Measurements from ENCODE around the gene CMTM6. TPM values are rescaled to one million over a fixed set of nuclear protein-coding genes. Genes with fewer than 3 reads are reported as not detected.

The CMTM6 gene
- total and polyA plus RNA-seq, 5 donors from 2014 or later: 46.1 to 102 (median 74.1) TPM

DNA sequence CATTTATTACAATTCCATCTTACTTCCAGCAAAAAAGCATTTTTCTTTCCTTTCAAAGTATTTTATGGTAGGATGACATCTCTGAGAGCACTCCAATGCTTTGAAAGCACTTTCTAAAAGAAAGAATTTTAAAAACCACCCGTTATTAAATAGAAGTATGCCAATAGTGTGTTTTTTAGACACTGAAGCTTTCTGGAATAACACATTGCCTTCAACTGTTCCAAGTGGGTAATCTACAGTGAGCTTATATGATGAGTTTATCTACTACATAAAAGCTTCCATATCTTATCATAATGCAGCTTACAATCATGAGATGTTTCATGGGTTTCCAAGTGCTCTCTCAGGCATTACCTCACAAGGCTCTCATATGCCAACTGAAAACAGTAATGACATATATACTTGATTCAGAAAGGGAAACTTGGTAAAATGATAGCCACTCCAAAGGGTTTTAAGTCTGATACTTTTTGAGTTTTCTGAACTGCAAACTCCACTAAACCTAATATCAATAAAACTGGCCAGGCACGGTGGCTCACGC, 14.1 kb downstream of the CMTM6 start:
- no peaks in the 10 kb centered on the region for H3K27me3 Mint-ChIP-seq
- Histone ChIP-seq H3K4me1 (ENCODE audit: control insufficient read depth, insufficient read depth, low read length, poor library complexity, severe bottlenecking) (peaks cover 10% of the 10 kb centered on the region), H3K4me3 (ENCODE audit: low read depth, low read length) (no peak overlapping the region), H3K36me3 (ENCODE audit: control insufficient read depth, insufficient read depth, low read length) (peaks cover 64% of the 10 kb centered on the region), H3K27me3 (ENCODE audit: control insufficient read depth, insufficient read depth, low read length) (no peaks in the 10 kb centered on the region), H3K27ac (ENCODE audit: insufficient read depth, low read length, poor library complexity, severe bottlenecking) (peak overlapping the region; percentile 14), H3K9me3 (ENCODE audit: control insufficient read depth in 2 of 2, low read length in 2 of 2) (no peaks in the 10 kb centered on the region)
- no peaks in the 10 kb centered on the region for H3K9me3 Mint-ChIP-seq
- H3K4me3 Mint-ChIP-seq: no peak overlapping the region
- ATAC-seq (ENCODE audit: low read depth in 2 of 2) (no peak), DNase-seq (no peak)
- H3K36me3 Mint-ChIP-seq: peaks cover 31% of the 10 kb centered on the region
- H3K27ac Mint-ChIP-seq: peak overlapping the region in 2 of 3 donors; percentile 46 to 56
- peaks cover 19 to 35% (median 29%) of the 10 kb centered on the region in 4 donors for H3K4me1 Mint-ChIP-seq

DNA sequence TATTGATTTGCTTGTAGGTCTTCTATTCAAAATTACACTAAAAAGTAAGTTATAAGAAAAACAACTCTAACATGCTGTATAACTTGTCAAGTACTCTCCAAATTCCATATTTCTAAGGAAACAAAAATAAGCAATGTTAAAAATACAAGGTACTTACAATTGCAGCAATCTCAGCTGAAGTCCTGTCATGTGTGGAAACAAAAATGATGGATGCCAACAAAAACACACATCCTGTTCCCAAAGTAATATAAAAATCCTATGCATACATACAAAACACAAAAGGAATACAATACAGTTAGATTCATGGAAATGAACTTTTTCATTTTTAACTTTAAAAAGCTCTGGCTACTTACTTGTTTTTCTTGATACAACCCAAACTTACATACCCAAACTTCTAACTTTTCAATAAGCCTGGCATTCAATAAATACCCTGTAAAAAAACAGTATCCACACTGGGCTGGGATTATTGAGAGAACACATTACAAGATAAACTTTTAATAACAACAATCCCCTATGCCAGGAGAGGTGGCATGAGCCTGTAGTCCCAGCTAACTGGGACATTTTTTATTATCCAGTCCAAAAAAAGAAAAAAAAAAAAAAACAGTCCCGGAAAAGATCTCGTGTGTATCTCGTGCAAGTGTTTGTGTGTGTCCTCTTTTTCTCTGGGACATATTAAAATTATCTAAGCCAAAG, 14.7 kb downstream of the CMTM6 start:
- H3K4me1 Mint-ChIP-seq: peaks cover 22 to 35% (median 32%) of the 10 kb centered on the region in 4 donors
- Histone ChIP-seq H3K4me1 (ENCODE audit: control insufficient read depth, insufficient read depth, low read length, poor library complexity, severe bottlenecking) (peaks cover 6% of the 10 kb centered on the region), H3K4me3 (ENCODE audit: low read depth, low read length) (no peak overlapping the region), H3K27me3 (ENCODE audit: control insufficient read depth, insufficient read depth, low read length) (no peaks in the 10 kb centered on the region), H3K36me3 (ENCODE audit: control insufficient read depth, insufficient read depth, low read length) (peaks cover 66% of the 10 kb centered on the region), H3K27ac (ENCODE audit: insufficient read depth, low read length, poor library complexity, severe bottlenecking) (peak overlapping the region; percentile 14), H3K9me3 (ENCODE audit: control insufficient read depth in 2 of 2, low read length in 2 of 2) (no peaks in the 10 kb centered on the region)
- ATAC-seq (ENCODE audit: low read depth in 2 of 2) (no peak), DNase-seq (no peak)
- H3K27me3 Mint-ChIP-seq: no peaks in the 10 kb centered on the region
- peaks cover 31% of the 10 kb centered on the region for H3K36me3 Mint-ChIP-seq
- H3K9me3 Mint-ChIP-seq: no peaks in the 10 kb centered on the region
- H3K27ac Mint-ChIP-seq: peak overlapping the region in 2 of 3 donors; percentile 46 to 56
- no peak overlapping the region for H3K4me3 Mint-ChIP-seq

DNA sequence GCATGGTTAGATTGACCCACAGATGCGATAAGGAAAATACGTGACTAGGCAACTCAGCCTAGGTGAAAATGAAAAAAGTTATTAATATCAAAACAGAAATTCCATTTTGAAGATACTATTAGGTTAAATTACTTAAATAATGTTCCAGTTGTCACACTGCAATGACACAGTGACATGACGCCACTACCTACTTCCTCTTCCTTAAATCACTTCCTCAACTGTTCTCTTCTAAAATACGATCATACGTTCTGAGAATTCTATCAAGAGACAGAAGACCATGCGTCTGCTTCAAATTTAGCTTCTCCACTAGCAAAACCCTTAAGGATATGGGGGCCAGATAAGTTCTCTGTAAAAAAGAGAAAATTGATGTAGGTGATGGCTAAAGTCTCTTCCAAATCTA, 18.2 kb downstream of the CMTM6 start:
- Mint-ChIP-seq H3K4me1 (peaks cover 32 to 51% (median 42%) of the 10 kb centered on the region in 4 donors), H3K27ac (peak overlapping the region in 2 of 3 donors; percentile 60 to 76), H3K27me3 (no peaks in the 10 kb centered on the region), H3K36me3 (peaks cover 52% of the 10 kb centered on the region), H3K9me3 (no peaks in the 10 kb centered on the region), H3K4me3 (no peak overlapping the region)
- Histone ChIP-seq H3K9me3 (ENCODE audit: control insufficient read depth in 2 of 2, low read length in 2 of 2) (no peaks in the 10 kb centered on the region), H3K4me1 (ENCODE audit: control insufficient read depth, insufficient read depth, low read length, poor library complexity, severe bottlenecking) (peaks cover 5% of the 10 kb centered on the region), H3K27ac (ENCODE audit: insufficient read depth, low read length, poor library complexity, severe bottlenecking) (peak overlapping the region; percentile 31), H3K27me3 (ENCODE audit: control insufficient read depth, insufficient read depth, low read length) (no peaks in the 10 kb centered on the region), H3K4me3 (ENCODE audit: low read depth, low read length) (no peak overlapping the region), H3K36me3 (ENCODE audit: control insufficient read depth, insufficient read depth, low read length) (peaks cover 60% of the 10 kb centered on the region)
- DNase-seq: no peak
- ATAC-seq (ENCODE audit: low read depth in 2 of 2): no peak

DNA sequence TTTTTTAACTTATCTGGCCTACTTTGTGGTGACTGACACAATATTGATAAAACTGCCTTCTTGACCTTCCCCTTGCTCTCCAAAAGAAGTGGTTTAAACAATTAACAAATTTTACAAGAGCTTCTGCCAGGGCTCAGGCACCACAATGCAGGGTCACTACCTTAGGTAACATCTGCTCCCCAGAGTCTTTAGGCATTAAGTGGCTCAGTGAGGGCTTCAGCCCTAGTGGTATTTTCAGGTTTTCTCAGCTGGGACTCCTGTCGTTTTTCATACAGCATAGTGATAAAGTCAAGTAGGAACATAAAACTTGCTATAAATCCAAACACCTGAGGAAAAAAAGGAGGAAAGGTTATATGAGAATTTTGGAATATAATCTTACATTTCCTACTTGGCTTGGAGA, 18.9 kb downstream of the CMTM6 start:
- ATAC-seq (ENCODE audit: low read depth in 2 of 2) (no peak), DNase-seq (no peak)
- Mint-ChIP-seq H3K27me3 (no peaks in the 10 kb centered on the region), H3K36me3 (peaks cover 52% of the 10 kb centered on the region), H3K27ac (no peak overlapping the region), H3K9me3 (no peaks in the 10 kb centered on the region), H3K4me1 (peaks cover 32 to 51% (median 42%) of the 10 kb centered on the region in 4 donors), H3K4me3 (no peak overlapping the region)
- Histone ChIP-seq H3K27ac (ENCODE audit: insufficient read depth, low read length, poor library complexity, severe bottlenecking) (no peak overlapping the region), H3K27me3 (ENCODE audit: control insufficient read depth, insufficient read depth, low read length) (no peaks in the 10 kb centered on the region), H3K4me3 (ENCODE audit: low read depth, low read length) (no peak overlapping the region), H3K9me3 (ENCODE audit: control insufficient read depth in 2 of 2, low read length in 2 of 2) (no peaks in the 10 kb centered on the region), H3K4me1 (ENCODE audit: control insufficient read depth, insufficient read depth, low read length, poor library complexity, severe bottlenecking) (peaks cover 5% of the 10 kb centered on the region), H3K36me3 (ENCODE audit: control insufficient read depth, insufficient read depth, low read length) (peaks cover 65% of the 10 kb centered on the region)

DNA sequence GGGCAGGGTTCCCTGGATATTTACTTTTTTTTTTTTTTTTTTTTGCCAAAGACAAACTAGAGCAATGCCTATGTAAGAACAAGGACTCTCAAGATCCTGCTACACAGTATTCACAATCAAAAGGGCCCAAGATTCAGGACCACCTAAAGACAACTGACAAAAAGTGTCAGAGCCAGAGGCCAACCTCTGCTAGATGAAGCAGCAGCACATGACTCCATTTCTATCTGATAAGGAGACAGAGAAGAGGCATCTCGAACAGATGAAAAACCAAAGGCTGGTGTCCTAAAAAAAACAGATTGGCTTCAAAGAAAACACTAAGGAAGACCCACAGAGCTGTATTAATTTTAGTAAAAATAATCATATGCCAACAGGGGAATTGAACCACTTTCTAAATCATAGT, 20.0 kb downstream of the CMTM6 start:
- H3K9me3 ChIP-seq (ENCODE audit: control insufficient read depth in 2 of 2, low read length in 2 of 2): no peaks in the 10 kb centered on the region
- no peaks in the 10 kb centered on the region for H3K27me3 Mint-ChIP-seq
- peaks cover 0 to 3% (median 0%) of the 10 kb centered on the region in 7 donors for H3K9me3 Mint-ChIP-seq
- no peak overlapping the region for H3K27ac ChIP-seq (ENCODE audit: insufficient read depth, low read length, poor library complexity, severe bottlenecking)
- H3K36me3 Mint-ChIP-seq: peaks cover 51% of the 10 kb centered on the region
- peak overlapping the region in 1 of 3 donors; percentile 1 for H3K27ac Mint-ChIP-seq
- H3K4me1 Mint-ChIP-seq: peaks cover 25 to 47% (median 38%) of the 10 kb centered on the region in 4 donors
- no peak overlapping the region for H3K4me3 Mint-ChIP-seq
- no peaks in the 10 kb centered on the region for H3K27me3 ChIP-seq (ENCODE audit: control insufficient read depth, insufficient read depth, low read length)
- peaks cover 5% of the 10 kb centered on the region for H3K4me1 ChIP-seq (ENCODE audit: control insufficient read depth, insufficient read depth, low read length, poor library complexity, severe bottlenecking)
- H3K36me3 ChIP-seq (ENCODE audit: control insufficient read depth, insufficient read depth, low read length): peaks cover 65% of the 10 kb centered on the region
- H3K4me3 ChIP-seq (ENCODE audit: low read depth, low read length): no peak overlapping the region
- DNase-seq (no peak), ATAC-seq (ENCODE audit: low read depth in 2 of 2) (no peak)

DNA sequence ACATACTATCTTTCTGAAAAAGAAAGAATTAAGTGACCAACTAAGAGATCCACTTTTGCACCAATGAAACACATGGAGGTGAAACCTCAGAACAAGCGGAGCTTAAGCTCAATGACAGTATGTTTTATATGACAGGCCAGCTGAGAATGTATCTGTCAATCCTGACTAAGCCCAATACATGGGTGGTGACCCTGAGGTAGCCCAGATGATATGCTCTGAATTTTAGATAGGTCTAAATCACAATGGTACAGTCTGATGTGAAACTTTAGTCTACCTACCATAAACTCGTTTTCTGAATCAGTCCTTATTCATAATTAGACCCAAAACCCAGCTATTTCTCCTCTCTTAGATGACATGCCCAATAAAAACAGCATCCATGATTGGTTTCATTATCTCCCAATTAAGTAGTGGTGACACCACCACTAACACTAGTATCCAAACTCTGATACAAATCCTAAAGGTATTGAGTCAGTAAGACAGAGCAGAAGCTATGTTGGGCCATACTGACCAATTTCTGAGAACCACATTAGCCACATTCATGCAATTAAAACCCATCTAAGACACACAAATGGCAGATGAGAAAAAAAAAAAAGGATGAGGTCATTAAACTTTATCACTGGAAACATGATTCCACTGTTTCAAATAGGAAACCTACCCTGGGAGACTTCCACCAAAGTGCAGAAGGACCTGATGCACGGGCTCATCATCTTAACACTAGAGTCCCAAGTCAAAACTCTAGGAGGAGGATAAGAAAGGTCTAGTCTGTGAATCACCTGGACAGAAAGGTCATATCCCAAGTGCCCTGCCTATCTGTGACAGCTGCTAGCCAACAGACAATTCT, 20.6 kb downstream of the CMTM6 start:
- Histone ChIP-seq H3K4me3 (ENCODE audit: low read depth, low read length) (no peak overlapping the region), H3K27me3 (ENCODE audit: control insufficient read depth, insufficient read depth, low read length) (no peaks in the 10 kb centered on the region), H3K9me3 (ENCODE audit: control insufficient read depth in 2 of 2, low read length in 2 of 2) (no peaks in the 10 kb centered on the region), H3K4me1 (ENCODE audit: control insufficient read depth, insufficient read depth, low read length, poor library complexity, severe bottlenecking) (peaks cover 5% of the 10 kb centered on the region), H3K27ac (ENCODE audit: insufficient read depth, low read length, poor library complexity, severe bottlenecking) (no peak overlapping the region), H3K36me3 (ENCODE audit: control insufficient read depth, insufficient read depth, low read length) (peaks cover 59% of the 10 kb centered on the region)
- DNase-seq: no peak
- peaks cover 0 to 3% (median 0%) of the 10 kb centered on the region in 7 donors for H3K9me3 Mint-ChIP-seq
- no peaks in the 10 kb centered on the region for H3K27me3 Mint-ChIP-seq
- H3K27ac Mint-ChIP-seq: peak overlapping the region in 2 of 3 donors; percentile 1
- H3K36me3 Mint-ChIP-seq: peaks cover 54% of the 10 kb centered on the region
- peak overlapping the region in 1 of 4 donors; percentile 17 for H3K4me3 Mint-ChIP-seq
- ATAC-seq (ENCODE audit: low read depth in 2 of 2): no peak
- peaks cover 26 to 52% (median 40%) of the 10 kb centered on the region in 4 donors for H3K4me1 Mint-ChIP-seq

DNA sequence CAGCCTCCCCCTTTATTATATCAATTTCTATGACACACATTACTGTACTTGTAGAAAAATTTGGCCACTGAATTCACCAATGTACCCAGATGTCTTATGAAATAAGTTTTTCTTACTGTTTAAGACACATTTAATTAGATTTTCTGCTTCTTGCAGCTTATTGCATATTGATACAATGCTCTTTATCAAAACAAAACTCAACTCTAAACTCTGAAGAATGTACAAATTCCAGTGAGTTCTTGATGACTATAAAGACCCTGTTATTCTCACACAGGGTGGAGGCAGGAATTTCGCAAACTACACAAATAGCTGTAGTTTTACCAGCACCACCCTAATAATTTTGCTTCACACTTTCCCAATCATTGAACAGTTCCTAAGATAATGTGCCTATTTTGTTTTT, 22.0 kb downstream of the CMTM6 start:
- H3K27me3 Mint-ChIP-seq: no peaks in the 10 kb centered on the region
- Histone ChIP-seq H3K4me1 (ENCODE audit: control insufficient read depth, insufficient read depth, low read length, poor library complexity, severe bottlenecking) (peaks cover 5% of the 10 kb centered on the region), H3K4me3 (ENCODE audit: low read depth, low read length) (no peak overlapping the region), H3K27ac (ENCODE audit: insufficient read depth, low read length, poor library complexity, severe bottlenecking) (no peak overlapping the region), H3K9me3 (ENCODE audit: control insufficient read depth in 2 of 2, low read length in 2 of 2) (no peaks in the 10 kb centered on the region), H3K27me3 (ENCODE audit: control insufficient read depth, insufficient read depth, low read length) (no peaks in the 10 kb centered on the region), H3K36me3 (ENCODE audit: control insufficient read depth, insufficient read depth, low read length) (peaks cover 53% of the 10 kb centered on the region)
- peaks cover 0 to 3% (median 0%) of the 10 kb centered on the region in 7 donors for H3K9me3 Mint-ChIP-seq
- H3K4me3 Mint-ChIP-seq: no peak overlapping the region
- ATAC-seq (ENCODE audit: low read depth in 2 of 2) (no peak), DNase-seq (no peak)
- peaks cover 27 to 42% (median 36%) of the 10 kb centered on the region in 4 donors for H3K4me1 Mint-ChIP-seq
- H3K36me3 Mint-ChIP-seq: peaks cover 57% of the 10 kb centered on the region
- peak overlapping the region in 1 of 3 donors; percentile 71 for H3K27ac Mint-ChIP-seq

All from CD4-positive, CD25-positive, alpha-beta regulatory T cell (primary cell).